ENCODE results near the gene TMIGD1. TPM values are rescaled to one million over a fixed set of nuclear protein-coding genes. Genes with fewer than 3 reads are reported as not detected.

Gene TMIGD1
- total and polyA plus RNA-seq, 4 donors, result not detected

- ATAC-seq (ENCODE audit: insufficient read depth, low FRiP score), result no peak
- Histone ChIP-seq H3K9me3 (ENCODE audit: control insufficient read depth in 4 of 4, insufficient read depth in 3 of 4, low read length in 3 of 4) (peaks cover 0 to 4% (median 3%) of the 10 kb centered on the region in 4 donors), H3K4me3 (no peak overlapping the region), H3K36me3 (ENCODE audit: control insufficient read depth in 4 of 4, insufficient read depth in 4 of 4, low read length in 4 of 4) (no peaks in the 10 kb centered on the region), H3K27me3 (ENCODE audit: control insufficient read depth in 3 of 3, insufficient read depth in 3 of 3, low read length in 2 of 3) (no peaks in the 10 kb centered on the region), H3K27ac (ENCODE audit: low read depth in 1 of 2, low read length in 1 of 2) (no peak overlapping the region), H3K9ac (ENCODE audit: insufficient read depth in 1 of 2, low read length in 2 of 2) (no peak overlapping the region), H3K4me1 (ENCODE audit: control insufficient read depth in 5 of 5, insufficient read depth in 5 of 5, low read length in 5 of 5) (peaks cover 0 to 4% (median 0%) of the 10 kb centered on the region in 5 donors)
- no peak for DNase-seq
- 72 to 80% methylated on average over 5 of the region's 5 CpGs for WGBS, 2 donors
- TF ChIP-seq CTCF (IDR thresholded peaks at IDR 0.05; ENCODE audit: control extremely low read depth, extremely low read depth), result no peak
Observed at GRCh38 chr17:30358055-30358760, 24.4 kb upstream of the TMIGD1 start.

GRCh38 chr17:30357476-30357875 lies 23.6 kb upstream of the TMIGD1 start:
- no peak for DNase-seq
- Histone ChIP-seq H3K27me3 (ENCODE audit: control insufficient read depth in 3 of 3, insufficient read depth in 3 of 3, low read length in 2 of 3) (no peaks in the 10 kb centered on the region), H3K9ac (ENCODE audit: insufficient read depth in 1 of 2, low read length in 2 of 2) (no peak overlapping the region), H3K27ac (ENCODE audit: low read depth in 1 of 2, low read length in 1 of 2) (no peak overlapping the region), H3K36me3 (ENCODE audit: control insufficient read depth in 4 of 4, insufficient read depth in 4 of 4, low read length in 4 of 4) (no peaks in the 10 kb centered on the region), H3K9me3 (ENCODE audit: control insufficient read depth in 4 of 4, insufficient read depth in 3 of 4, low read length in 3 of 4) (peaks cover 0 to 4% (median 2%) of the 10 kb centered on the region in 4 donors), H3K4me1 (ENCODE audit: control insufficient read depth in 5 of 5, insufficient read depth in 5 of 5, low read length in 5 of 5) (peaks cover 0 to 4% (median 0%) of the 10 kb centered on the region in 5 donors), H3K4me3 (no peak overlapping the region)
- TF ChIP-seq CTCF (IDR thresholded peaks at IDR 0.05; ENCODE audit: control extremely low read depth, extremely low read depth), result no peak
- ATAC-seq (ENCODE audit: insufficient read depth, low FRiP score), result no peak

GRCh38 chr17:30354701-30355100 lies 20.8 kb upstream of the TMIGD1 start:
- H3K9me3 ChIP-seq (ENCODE audit: control insufficient read depth in 4 of 4, insufficient read depth in 3 of 4, low read length in 3 of 4), result no peaks in the 10 kb centered on the region
- no peaks in the 10 kb centered on the region for H3K36me3 ChIP-seq (ENCODE audit: control insufficient read depth in 4 of 4, insufficient read depth in 4 of 4, low read length in 4 of 4)
- no peak for DNase-seq
- ATAC-seq (ENCODE audit: insufficient read depth, low FRiP score), result no peak
- no peak overlapping the region for H3K4me3 ChIP-seq
- TF ChIP-seq CTCF (IDR thresholded peaks at IDR 0.05; ENCODE audit: control extremely low read depth, extremely low read depth), result no peak
- H3K9ac ChIP-seq (ENCODE audit: insufficient read depth in 1 of 2, low read length in 2 of 2), result no peak overlapping the region
- peaks cover 0 to 4% (median 0%) of the 10 kb centered on the region in 5 donors for H3K4me1 ChIP-seq (ENCODE audit: control insufficient read depth in 5 of 5, insufficient read depth in 5 of 5, low read length in 5 of 5)
- no peak overlapping the region for H3K27ac ChIP-seq (ENCODE audit: low read depth in 1 of 2, low read length in 1 of 2)
- no peaks in the 10 kb centered on the region for H3K27me3 ChIP-seq (ENCODE audit: control insufficient read depth in 3 of 3, insufficient read depth in 3 of 3, low read length in 2 of 3)
